ENCODE results near the gene ACOX3. TPM values are rescaled to one million over a fixed set of nuclear protein-coding genes. Genes with fewer than 3 reads are reported as not detected.
A peak's percentile ranks its signal among the peaks of the same experiment; 100 is the strongest.

ACOX3 gene
- total and polyA plus RNA-seq, 4 donors: 11.4 to 24.6 (median 13.6) TPM

- no peak overlapping the region for H3K9ac ChIP-seq (ENCODE audit: low read depth in 1 of 2, low read length in 2 of 2)
- H3K27ac ChIP-seq (ENCODE audit: low read depth in 1 of 2, low read length in 2 of 2): no peak overlapping the region
- H3K4me1 ChIP-seq (ENCODE audit: control insufficient read depth in 4 of 4, insufficient read depth in 4 of 4, low read length in 3 of 4): no peaks in the 10 kb centered on the region
- peak; percentile 26 for DNase-seq (ENCODE audit: low spot score)
- H3K4me3 ChIP-seq (ENCODE audit: low read depth in 1 of 3, low read length in 3 of 3): no peak overlapping the region
- TF ChIP-seq SP1 (IDR thresholded peaks at IDR 0.05) (no peak), YY1 (IDR thresholded peaks at IDR 0.05) (no peak), GABPA (IDR thresholded peaks at IDR 0.05 in 1 of 2, conservative IDR thresholded peaks at IDR 0.05 in 1 of 2) (no peak), JUND (IDR thresholded peaks at IDR 0.05) (no peak), CTCF (IDR thresholded peaks at IDR 0.05; ENCODE audit: low read depth, low read length, missing input control) (no peak), HNF4G (IDR thresholded peaks at IDR 0.05) (no peak), NR2F2 (IDR thresholded peaks at IDR 0.05) (no peak), MAX (IDR thresholded peaks at IDR 0.05) (no peak), HNF4A (conservative IDR thresholded peaks at IDR 0.05) (no peak), FOXA1 (IDR thresholded peaks at IDR 0.05) (no peak), TAF1 (conservative IDR thresholded peaks at IDR 0.05) (no peak), ATF3 (IDR thresholded peaks at IDR 0.05) (no peak), REST (IDR thresholded peaks at IDR 0.05) (no peak), RAD21 (IDR thresholded peaks at IDR 0.05) (no peak), ZBTB33 (IDR thresholded peaks at IDR 0.05) (no peak), RXRA (IDR thresholded peaks at IDR 0.05) (no peak), EGR1 (IDR thresholded peaks at IDR 0.05; ENCODE audit: low read depth in 2 of 2) (no peak), FOXA2 (IDR thresholded peaks at IDR 0.05) (no peak)
- H3K9me3 ChIP-seq (ENCODE audit: control insufficient read depth in 4 of 4, low read length in 3 of 4): peaks cover 0 to 5% (median 0%) of the 10 kb centered on the region in 4 donors
- H3K27me3 ChIP-seq (ENCODE audit: control insufficient read depth in 4 of 4, insufficient read depth in 4 of 4, low read length in 3 of 4): no peaks in the 10 kb centered on the region
- H3K36me3 ChIP-seq (ENCODE audit: control insufficient read depth in 4 of 4, insufficient read depth in 3 of 4, low read depth in 1 of 4, low read length in 3 of 4): no peaks in the 10 kb centered on the region
- 93% methylated on average over 5 of the region's 5 CpGs for WGBS
Observed at GRCh38 chr4:8323947-8324555, 116.5 kb downstream of the ACOX3 start.

Data from liver (tissue), 9 donors.